ENCODE measurements around the gene THSD4.

DNA sequence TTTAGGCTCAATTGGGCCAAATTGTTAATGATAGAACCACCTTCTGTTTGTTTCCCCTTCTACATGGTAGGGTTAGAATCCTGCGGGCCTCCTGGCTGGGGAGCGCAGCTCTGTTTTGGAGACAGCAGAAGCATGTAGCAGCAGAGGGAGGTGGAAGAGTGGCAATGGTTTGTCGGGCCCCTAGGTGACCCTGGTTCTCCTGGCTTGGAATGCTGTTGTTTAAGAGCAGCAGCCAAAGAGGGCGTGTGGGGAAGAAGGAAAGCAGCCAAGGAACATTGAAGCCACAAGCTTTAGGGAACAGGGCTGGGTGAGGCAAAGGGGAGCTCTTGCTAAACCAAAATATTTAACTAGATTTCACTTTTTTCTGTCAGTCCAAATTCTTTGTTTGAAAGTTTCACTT lies 481.4 kb downstream of the THSD4 start:
- TF ChIP-seq, protein P1, sequence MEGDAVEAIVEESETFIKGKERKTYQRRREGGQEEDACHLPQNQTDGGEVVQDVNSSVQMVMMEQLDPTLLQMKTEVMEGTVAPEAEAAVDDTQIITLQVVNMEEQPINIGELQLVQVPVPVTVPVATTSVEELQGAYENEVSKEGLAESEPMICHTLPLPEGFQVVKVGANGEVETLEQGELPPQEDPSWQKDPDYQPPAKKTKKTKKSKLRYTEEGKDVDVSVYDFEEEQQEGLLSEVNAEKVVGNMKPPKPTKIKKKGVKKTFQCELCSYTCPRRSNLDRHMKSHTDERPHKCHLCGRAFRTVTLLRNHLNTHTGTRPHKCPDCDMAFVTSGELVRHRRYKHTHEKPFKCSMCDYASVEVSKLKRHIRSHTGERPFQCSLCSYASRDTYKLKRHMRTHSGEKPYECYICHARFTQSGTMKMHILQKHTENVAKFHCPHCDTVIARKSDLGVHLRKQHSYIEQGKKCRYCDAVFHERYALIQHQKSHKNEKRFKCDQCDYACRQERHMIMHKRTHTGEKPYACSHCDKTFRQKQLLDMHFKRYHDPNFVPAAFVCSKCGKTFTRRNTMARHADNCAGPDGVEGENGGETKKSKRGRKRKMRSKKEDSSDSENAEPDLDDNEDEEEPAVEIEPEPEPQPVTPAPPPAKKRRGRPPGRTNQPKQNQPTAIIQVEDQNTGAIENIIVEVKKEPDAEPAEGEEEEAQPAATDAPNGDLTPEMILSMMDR (IDR thresholded peaks at IDR 0.05), result no peak
- TF ChIP-seq POLR2A (IDR thresholded peaks at IDR 0.05), result no peak

All from sigmoid colon (tissue), 3 donors.